HCT116 (cell line): Measurements from ENCODE around the gene REST. TPM values are rescaled to one million over a fixed set of nuclear protein-coding genes. Genes with fewer than 3 reads are reported as not detected.

Experiments
- ATAC-seq: fragments of 200-7000 bp; cut with Tn5 transposase; 2 replicates; pipeline ENCODE4 v1.9.1; 2020; ENCODE audit warnings: mild to moderate bottlenecking, moderate library complexity
- BruUV-seq: library from RNA; stranded (reverse); fragments of 400-500 nt; replicated peaks from 2 replicates; lab custom pipeline; 2021; lab: Mats Ljungman, UMichigan
- CTCF ChIA-PET: fragments of 300-600 bp; sonication (Branson Sonifier 250); formaldehyde crosslinking; loops from one replicate; lab custom pipeline; 2021; ENCODE audit warnings: antibody characterized with exemption; lab: Charles Lee
- POLR2A ChIA-PET: fragments of 300-600, 350-600 bp; sonication (Branson Sonifier 250); formaldehyde crosslinking; loops from one replicate; lab custom pipeline; 2021; ENCODE audit warnings: antibody characterized with exemption; lab: Charles Lee
- RAD21 ChIA-PET, 2 experiments: fragments of 300-600 bp; sonication (Branson Sonifier 250); formaldehyde crosslinking; loops; one replicate each; lab custom pipeline; 2023; ENCODE audit warnings: low total read pairs in 2 of 2; ENCODE audit not compliant: uncharacterized antibody in 2 of 2, unreplicated experiment in 2 of 2, low non-redundant PET in 1 of 2; lab: Charles Lee
- DNase-seq: peaks from one replicate; pipeline ENCODE4 v3.0.0-alpha.2; 2010; ENCODE audit warnings: low read depth, low spot score
- H2AFZ ChIP-seq: fragments of 200-600 bp; shearing (Covaris generic), sonication (generic); 2 replicates; pipeline ENCODE4 v1.6.1; 2017; ENCODE audit warnings: low read depth, mixed run types, mixed read lengths, antibody characterized with exemption, low read length; ENCODE audit not compliant: poor library complexity, severe bottlenecking
- H3K27ac ChIP-seq: 2 replicates; pipeline ENCODE4 v1.5.1; 2012; ENCODE audit warnings: low read depth, low read length
- H3K27me3 ChIP-seq: fragments of 200-600 bp; sonication (generic); 2 replicates; pipeline ENCODE4 v1.6.1; 2016; ENCODE audit warnings: mixed run types, low read length, mixed read lengths; ENCODE audit not compliant: insufficient read depth
- H3K36me3 ChIP-seq, 2 experiments: fragments of 200-500 bp in 1 of 2; fragments of 200-600 bp in 1 of 2; sonication (Bioruptor generic) in 1 of 2; sonication (generic) in 1 of 2; 2 replicates each; pipeline versions ENCODE4 v1.5.1 to v1.6.1; 2014 to 2016; ENCODE audit warnings: low read length in 2 of 2, inconsistent platforms in 1 of 2, mixed read lengths in 1 of 2, mixed run types in 1 of 2; ENCODE audit not compliant: insufficient read depth in 2 of 2, control insufficient read depth in 1 of 2
- H3K4me1 ChIP-seq, 2 experiments: fragments of 200-600 bp in 1 of 2; sonication (generic) in 1 of 2; 2 replicates each; pipeline versions ENCODE4 v1.5.1 to v1.6.1; 2012 to 2017; ENCODE audit warnings: low read length in 2 of 2, inconsistent platforms in 1 of 2, mild to moderate bottlenecking in 1 of 2, mixed read lengths in 1 of 2, mixed run types in 1 of 2, moderate library complexity in 1 of 2; ENCODE audit not compliant: insufficient read depth in 2 of 2, control insufficient read depth in 1 of 2
- H3K4me2 ChIP-seq: fragments of 200-600 bp; sonication (generic); 2 replicates; pipeline ENCODE4 v1.6.1; 2017; ENCODE audit warnings: mixed run types, low read length, mixed read lengths
- H3K4me3 ChIP-seq, 2 experiments: fragments of 200-600 bp in 1 of 2; sonication (generic) in 1 of 2; replicated peaks in 1 of 2; 2 replicates each; pipeline ENCODE4 v1.5.1; 2011 to 2016; ENCODE audit warnings: low read length in 2 of 2, control low read depth in 1 of 2, low read depth in 1 of 2, mild to moderate bottlenecking in 1 of 2, mixed read lengths in 1 of 2, mixed run types in 1 of 2
- H3K79me2 ChIP-seq: fragments of 200-600 bp; sonication (generic); 2 replicates; pipeline ENCODE4 v1.6.1; 2017; ENCODE audit warnings: mild to moderate bottlenecking, mixed run types, low read length, moderate library complexity, mixed read lengths; ENCODE audit not compliant: insufficient read depth
- H3K9ac ChIP-seq: fragments of 200-600 bp; sonication (generic); 2 replicates; pipeline ENCODE4 v1.6.1; 2016; ENCODE audit warnings: low read length, mixed read lengths
- H3K9me2 ChIP-seq: fragments of 200-600 bp; sonication (generic), shearing (Covaris generic); 2 replicates; pipeline ENCODE4 v1.6.1; 2017; ENCODE audit warnings: mixed run types, mild to moderate bottlenecking, moderate library complexity; ENCODE audit not compliant: insufficient read depth
- H3K9me3 ChIP-seq, 2 experiments: fragments of 200-500 bp in 1 of 2; fragments of 200-600 bp in 1 of 2; sonication (Bioruptor generic) in 1 of 2; sonication (generic) in 1 of 2; 2 replicates each; pipeline ENCODE4 v1.6.1; 2014 to 2017; ENCODE audit warnings: low read length in 2 of 2, mixed read lengths in 2 of 2, inconsistent platforms in 1 of 2, low read depth in 1 of 2, mild to moderate bottlenecking in 1 of 2, mixed run types in 1 of 2, moderate library complexity in 1 of 2; ENCODE audit not compliant: control insufficient read depth in 1 of 2, insufficient read depth in 1 of 2
- H4K20me1 ChIP-seq: fragments of 200-600 bp; sonication (generic), shearing (Covaris generic); 2 replicates; pipeline ENCODE4 v1.6.1; 2017; ENCODE audit warnings: mixed run types, mild to moderate bottlenecking, moderate library complexity; ENCODE audit not compliant: insufficient read depth
- POLR2A ChIP-seq: IDR thresholded peaks from 2 replicates; pipeline ENCODE4 v1.7.0; 2011; ENCODE audit warnings: borderline replicate concordance; ENCODE audit not compliant: insufficient read depth, insufficient read length; ENCODE audit errors: extremely low read depth
- TCF7L2 ChIP-seq: IDR thresholded peaks from 2 replicates; pipeline ENCODE4 v1.7.0; 2011; ENCODE audit warnings: borderline replicate concordance, inconsistent platforms; ENCODE audit not compliant: insufficient read depth, insufficient read length; ENCODE audit errors: extremely low read depth
- intact Hi-C: fragments of 100-400 bp; cut with micrococcal nuclease; formaldehyde crosslinking; loops from 2 replicates; pipeline ENCODE4 v1.10.0; 2022
- total RNA-seq: library from RNA; stranded (reverse); gene quantifications from one replicate; pipeline ENCODE4 v1.2.1, GENCODE V29; 2021; ENCODE audit not compliant: unreplicated experiment
- TF ChIP-seq, protein P1 (sequence below): IDR thresholded peaks from 2 replicates; pipeline ENCODE4 v1.6.1; 2011; ENCODE audit warnings: mild to moderate bottlenecking, low read length, moderate library complexity; ENCODE audit not compliant: insufficient replicate concordance; ENCODE audit errors: extremely low read depth
- TF ChIP-seq, protein P2 (sequence below): IDR thresholded peaks from 2 replicates; pipeline ENCODE4 v1.6.1; 2012; ENCODE audit warnings: low read depth

The REST gene
- total RNA-seq, 1 experiment from 2014 or later, result 42.6 TPM

DNA sequence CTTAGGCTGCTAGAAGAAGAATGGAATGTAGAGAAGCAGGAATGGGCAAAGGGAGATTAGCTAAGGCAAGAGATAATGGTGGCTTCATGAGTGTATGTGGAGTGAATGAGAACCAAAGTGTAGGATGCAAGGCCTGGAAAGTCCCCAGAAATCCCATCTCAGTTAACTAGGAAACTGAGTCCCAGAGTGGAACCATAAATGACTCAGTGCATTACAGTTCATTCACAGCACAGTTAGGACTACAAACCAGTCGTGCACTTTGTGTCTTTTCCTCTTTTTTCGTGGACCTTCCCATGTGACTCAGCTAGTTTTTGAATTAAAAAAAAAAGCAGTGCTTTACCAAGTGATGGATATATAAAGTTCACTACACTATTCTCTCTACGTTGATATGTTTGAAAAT is 27.7 kb upstream of the REST start:
- no peak overlapping the region for H3K4me2 ChIP-seq
- intact Hi-C loops, result no loop called here
- CTCF ChIA-PET, result no interaction called here
- no peaks in the 10 kb centered on the region for H3K4me1 ChIP-seq
- no peak overlapping the region for H3K4me3 ChIP-seq
- no peak overlapping the region for H3K9ac ChIP-seq
- TF ChIP-seq POLR2A (no peak), TCF7L2 (no peak)
- TF ChIP-seq, protein P1, sequence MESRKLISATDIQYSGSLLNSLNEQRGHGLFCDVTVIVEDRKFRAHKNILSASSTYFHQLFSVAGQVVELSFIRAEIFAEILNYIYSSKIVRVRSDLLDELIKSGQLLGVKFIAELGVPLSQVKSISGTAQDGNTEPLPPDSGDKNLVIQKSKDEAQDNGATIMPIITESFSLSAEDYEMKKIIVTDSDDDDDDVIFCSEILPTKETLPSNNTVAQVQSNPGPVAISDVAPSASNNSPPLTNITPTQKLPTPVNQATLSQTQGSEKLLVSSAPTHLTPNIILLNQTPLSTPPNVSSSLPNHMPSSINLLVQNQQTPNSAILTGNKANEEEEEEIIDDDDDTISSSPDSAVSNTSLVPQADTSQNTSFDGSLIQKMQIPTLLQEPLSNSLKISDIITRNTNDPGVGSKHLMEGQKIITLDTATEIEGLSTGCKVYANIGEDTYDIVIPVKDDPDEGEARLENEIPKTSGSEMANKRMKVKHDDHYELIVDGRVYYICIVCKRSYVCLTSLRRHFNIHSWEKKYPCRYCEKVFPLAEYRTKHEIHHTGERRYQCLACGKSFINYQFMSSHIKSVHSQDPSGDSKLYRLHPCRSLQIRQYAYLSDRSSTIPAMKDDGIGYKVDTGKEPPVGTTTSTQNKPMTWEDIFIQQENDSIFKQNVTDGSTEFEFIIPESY, result no peak
- TF ChIP-seq, protein P2, sequence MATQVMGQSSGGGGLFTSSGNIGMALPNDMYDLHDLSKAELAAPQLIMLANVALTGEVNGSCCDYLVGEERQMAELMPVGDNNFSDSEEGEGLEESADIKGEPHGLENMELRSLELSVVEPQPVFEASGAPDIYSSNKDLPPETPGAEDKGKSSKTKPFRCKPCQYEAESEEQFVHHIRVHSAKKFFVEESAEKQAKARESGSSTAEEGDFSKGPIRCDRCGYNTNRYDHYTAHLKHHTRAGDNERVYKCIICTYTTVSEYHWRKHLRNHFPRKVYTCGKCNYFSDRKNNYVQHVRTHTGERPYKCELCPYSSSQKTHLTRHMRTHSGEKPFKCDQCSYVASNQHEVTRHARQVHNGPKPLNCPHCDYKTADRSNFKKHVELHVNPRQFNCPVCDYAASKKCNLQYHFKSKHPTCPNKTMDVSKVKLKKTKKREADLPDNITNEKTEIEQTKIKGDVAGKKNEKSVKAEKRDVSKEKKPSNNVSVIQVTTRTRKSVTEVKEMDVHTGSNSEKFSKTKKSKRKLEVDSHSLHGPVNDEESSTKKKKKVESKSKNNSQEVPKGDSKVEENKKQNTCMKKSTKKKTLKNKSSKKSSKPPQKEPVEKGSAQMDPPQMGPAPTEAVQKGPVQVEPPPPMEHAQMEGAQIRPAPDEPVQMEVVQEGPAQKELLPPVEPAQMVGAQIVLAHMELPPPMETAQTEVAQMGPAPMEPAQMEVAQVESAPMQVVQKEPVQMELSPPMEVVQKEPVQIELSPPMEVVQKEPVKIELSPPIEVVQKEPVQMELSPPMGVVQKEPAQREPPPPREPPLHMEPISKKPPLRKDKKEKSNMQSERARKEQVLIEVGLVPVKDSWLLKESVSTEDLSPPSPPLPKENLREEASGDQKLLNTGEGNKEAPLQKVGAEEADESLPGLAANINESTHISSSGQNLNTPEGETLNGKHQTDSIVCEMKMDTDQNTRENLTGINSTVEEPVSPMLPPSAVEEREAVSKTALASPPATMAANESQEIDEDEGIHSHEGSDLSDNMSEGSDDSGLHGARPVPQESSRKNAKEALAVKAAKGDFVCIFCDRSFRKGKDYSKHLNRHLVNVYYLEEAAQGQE, result no peak
- RAD21 ChIA-PET, result no interaction called here
- ATAC-seq (no peak), DNase-seq (no peak)
- no peaks in the 10 kb centered on the region for H3K9me2 ChIP-seq
- no peaks in the 10 kb centered on the region for H3K79me2 ChIP-seq
- H3K27ac ChIP-seq, result no peak overlapping the region
- POLR2A ChIA-PET, result interaction anchor here (1.4 kb wide), 1 partner anchor 99 kb away, joined by 6 read pairs; the partner anchor contains the start of gene POLR2B
- no peak overlapping the region for H2AFZ ChIP-seq
- no peaks in the 10 kb centered on the region for H3K36me3 ChIP-seq
- BruUV-seq, result no TSS peak
- no peaks in the 10 kb centered on the region for H3K27me3 ChIP-seq
- no peaks in the 10 kb centered on the region for H4K20me1 ChIP-seq
- no peaks in the 10 kb centered on the region for H3K9me3 ChIP-seq
